Endothelial cell of umbilical vein (primary cell): ENCODE results near the gene CRTAP. TPM values are rescaled to one million over a fixed set of nuclear protein-coding genes. Genes with fewer than 3 reads are reported as not detected.

Source experiments
- BruUV-seq: library from RNA; stranded (reverse); fragments of 400-500 nt; replicated peaks from 2 replicates; lab custom pipeline; 2021; lab: Mats Ljungman, UMichigan
- CTCF ChIA-PET: fragments of 300-600, 350-600 bp; sonication (Branson Sonifier 250); formaldehyde crosslinking; loops from one replicate; lab custom pipeline; 2021; ENCODE audit warnings: antibody characterized with exemption, inconsistent platforms; lab: Charles Lee
- POLR2A ChIA-PET: fragments of 300-600, 350-600 bp; sonication (Branson Sonifier 250); formaldehyde crosslinking; loops from one replicate; lab custom pipeline; 2021; ENCODE audit warnings: antibody characterized with exemption, inconsistent platforms; lab: Charles Lee
- DNase-seq: peaks from one replicate; pipeline ENCODE4 v3.0.0-alpha.2; 2011; ENCODE audit warnings: low read depth, low spot score
- FAIRE-seq: peaks from 2 replicates; lab custom pipeline; 2011; peaks lifted over from hg19 to GRCh38; lab: Jason Lieb, UNC
- H2AFZ ChIP-seq: 2 replicates; pipeline ENCODE4 v1.6.0; 2012; ENCODE audit warnings: low read depth, low read length, control low read depth, inconsistent platforms
- H3K27ac ChIP-seq: 2 replicates; pipeline ENCODE4 v1.5.1; 2011; ENCODE audit warnings: low read depth, mild to moderate bottlenecking, control low read depth, low read length, moderate library complexity; ENCODE audit not compliant: insufficient read depth
- H3K27me3 ChIP-seq, 2 experiments: 2 replicates each; pipeline versions ENCODE4 v1.6.0 to v1.6.1; 2011; ENCODE audit warnings: low read length in 2 of 2, mixed read lengths in 1 of 2; ENCODE audit not compliant: control insufficient read depth in 2 of 2, insufficient read depth in 2 of 2
- H3K36me3 ChIP-seq, 2 experiments: 2 replicates in 1 of 2; 3 replicates in 1 of 2; pipeline ENCODE4 v1.5.1; 2011; ENCODE audit warnings: low read length in 2 of 2, mild to moderate bottlenecking in 1 of 2, moderate library complexity in 1 of 2; ENCODE audit not compliant: control insufficient read depth in 2 of 2, insufficient read depth in 2 of 2; ENCODE audit errors: extremely low read depth in 1 of 2
- H3K4me1 ChIP-seq: 3 replicates; pipeline ENCODE4 v1.5.1; 2011; ENCODE audit warnings: mild to moderate bottlenecking, low read length; ENCODE audit not compliant: control insufficient read depth, insufficient read depth; ENCODE audit errors: extremely low read depth
- H3K4me2 ChIP-seq: 2 replicates; pipeline ENCODE4 v1.6.1; 2011; ENCODE audit warnings: low read length, control low read depth, mixed read lengths; ENCODE audit not compliant: insufficient read depth
- H3K4me3 ChIP-seq, 3 experiments: fragments of 200-600 bp in 1 of 3; sonication (generic), shearing (Covaris generic) in 1 of 3; replicated peaks in 1 of 3; 2 replicates each; pipeline ENCODE4 v1.5.1; 2011 to 2016; ENCODE audit warnings: control low read depth in 3 of 3, low read length in 3 of 3, mild to moderate bottlenecking in 2 of 3, inconsistent platforms in 1 of 3, low read depth in 1 of 3, moderate library complexity in 1 of 3; ENCODE audit not compliant: insufficient read depth in 1 of 3
- H3K79me2 ChIP-seq: 2 replicates; pipeline ENCODE4 v1.6.0; 2012; ENCODE audit warnings: low read length, inconsistent platforms; ENCODE audit not compliant: control insufficient read depth, insufficient read depth
- H3K9ac ChIP-seq: replicated peaks from 2 replicates; pipeline ENCODE3; 2011; ENCODE audit warnings: low read length, control low read depth; ENCODE audit not compliant: insufficient read depth; ENCODE audit errors: extremely low read depth
- H3K9me1 ChIP-seq: replicated peaks from 3 replicates; pipeline ENCODE4 v1.6.0; 2011; ENCODE audit warnings: mild to moderate bottlenecking, low read length; ENCODE audit not compliant: control insufficient read depth, insufficient read depth; ENCODE audit errors: extremely low read depth
- H3K9me3 ChIP-seq: replicated peaks from 2 replicates; pipeline ENCODE4 v1.5.1; 2012; ENCODE audit warnings: low read length, inconsistent platforms; ENCODE audit not compliant: control insufficient read depth, insufficient read depth
- H4K20me1 ChIP-seq: replicated peaks from 2 replicates; pipeline ENCODE3; 2011; ENCODE audit warnings: mild to moderate bottlenecking, low read length; ENCODE audit not compliant: control insufficient read depth, insufficient read depth; ENCODE audit errors: extremely low read depth
- CTCF ChIP-seq, 2 donors: IDR thresholded peaks; 1 replicate in 1 of 2; 2 replicates in 1 of 2; pipeline ENCODE4 v1.5.1; 2011; ENCODE audit warnings: low read length in 2 of 2, mild to moderate bottlenecking in 2 of 2, moderate library complexity in 2 of 2, control low read depth in 1 of 2, inconsistent platforms in 1 of 2, low read depth in 1 of 2; ENCODE audit not compliant: insufficient read depth in 1 of 2; ENCODE audit errors: extremely low read depth in 1 of 2
- EZH2 ChIP-seq: IDR thresholded peaks from 2 replicates; pipeline ENCODE4 v1.6.1; 2012; ENCODE audit warnings: borderline replicate concordance, low read depth, mild to moderate bottlenecking, moderate library complexity, low read length, inconsistent platforms; ENCODE audit not compliant: severe bottlenecking
- FOS ChIP-seq: IDR thresholded peaks from 2 replicates; pipeline ENCODE4 v1.6.1; 2011; ENCODE audit warnings: mild to moderate bottlenecking, low read length, moderate library complexity, borderline replicate concordance; ENCODE audit not compliant: insufficient read depth
- GATA2 ChIP-seq: IDR thresholded peaks from 2 replicates; pipeline ENCODE4 v1.7.0; 2011; ENCODE audit warnings: low read depth, mild to moderate bottlenecking, moderate library complexity, mixed read lengths, low read length; ENCODE audit not compliant: insufficient read length, insufficient read depth
- JUN ChIP-seq: IDR thresholded peaks from 2 replicates; pipeline ENCODE4 v1.6.1; 2011; ENCODE audit warnings: borderline replicate concordance, low read depth; ENCODE audit not compliant: insufficient read length, insufficient read depth
- MAX ChIP-seq: IDR thresholded peaks from 2 replicates; pipeline ENCODE4 v1.6.1; 2011; ENCODE audit not compliant: insufficient read depth, insufficient read length
- MYC ChIP-seq: IDR thresholded peaks from one replicate; pipeline ENCODE4 v1.6.1; 2011; ENCODE audit warnings: mild to moderate bottlenecking, low read depth, low read length
- POLR2A ChIP-seq: IDR thresholded peaks from 2 replicates; pipeline ENCODE4 v1.6.1; 2012; ENCODE audit warnings: low read depth, mild to moderate bottlenecking, control low read depth, low read length
- POLR2AphosphoS5 ChIP-seq: IDR thresholded peaks from 2 replicates; pipeline ENCODE4 v1.6.1; 2012; ENCODE audit warnings: low read depth, mild to moderate bottlenecking, control low read depth, low read length, moderate library complexity; ENCODE audit not compliant: insufficient read depth
- dilution Hi-C: fragments of 300-500 bp; cut with MboI; formaldehyde crosslinking; loops from one replicate; pipeline ENCODE4 v1.15.0; 2019; ENCODE audit warnings: low sequenced_read_pairs; ENCODE audit not compliant: extremely low pct_ligation_motif_present
- intact Hi-C: fragments of 100-400 bp; cut with micrococcal nuclease; formaldehyde crosslinking; loops from one replicate; pipeline ENCODE4 v1.10.0; 2022
- polyA plus RNA-seq, 4 experiments: library from polyadenylated mRNA; depleted of rRNA in 3 of 4; stranded (reverse) in 3 of 4; unstranded in 1 of 4; fragments of >200 nt; gene quantifications; 2 replicates each; pipeline versions ENCODE4 v1.2.1 to v1.2.3, GENCODE V29; 2011 to 2012; ENCODE audit warnings: missing spikeins in 1 of 4
- total RNA-seq: library from RNA; stranded (reverse); gene quantifications from 2 replicates; pipeline ENCODE4 v1.2.3, GENCODE V29; 2021

CRTAP gene
- total and polyA plus RNA-seq, 2 donors (not counting 3 experiments of a cell fraction or from before 2014, with no cell fraction given) = 204 to 213 TPM

- no peak overlapping the region for H2AFZ ChIP-seq
- no peaks in the 10 kb centered on the region for H3K9me3 ChIP-seq
- no peak for FAIRE-seq
- DNase-seq = no peak
- no peak overlapping the region for H3K27ac ChIP-seq
- H3K4me1 ChIP-seq = no peaks in the 10 kb centered on the region
- BruUV-seq = no TSS peak
- H3K4me2 ChIP-seq = no peak overlapping the region
- ChIA-PET CTCF (interaction anchor here (2.8 kb wide), 1 partner anchor 39 kb away, joined by 7 read pairs; no protein-coding TSS in a partner anchor), POLR2A (no interaction called here)
- no peaks in the 10 kb centered on the region for H3K27me3 ChIP-seq
- no peak overlapping the region for H3K4me3 ChIP-seq
- no peak overlapping the region for H3K9ac ChIP-seq
- dilution Hi-C loops (no loop called here), intact Hi-C loops (no loop called here)
- TF ChIP-seq MYC = no peak
- no peak for TF ChIP-seq EZH2
- no peak for TF ChIP-seq POLR2AphosphoS5
- no peak for TF ChIP-seq GATA2
- no peak for TF ChIP-seq MAX
- TF ChIP-seq JUN = no peak
- no peak for TF ChIP-seq POLR2A
- TF ChIP-seq CTCF (IDR thresholded peaks at IDR 0.05; ENCODE audit: extremely low read depth in 1 of 2, insufficient read depth in 1 of 2, low read depth in 1 of 2, low read length in 2 of 2) = no peak
- TF ChIP-seq FOS = no peak
- no peaks in the 10 kb centered on the region for H4K20me1 ChIP-seq
- H3K36me3 ChIP-seq = peaks cover 0 to 1% of the 10 kb centered on the region in 2 experiments
- H3K79me2 ChIP-seq = no peaks in the 10 kb centered on the region
- no peaks in the 10 kb centered on the region for H3K9me1 ChIP-seq
Measured at GRCh38 chr3:33170531-33170930, 56.7 kb downstream of the CRTAP start.
